Activated naive CD8-positive, alpha-beta T cell treated with anti-CD3 and anti-CD28 coated beads for 36 hours (primary cell): ENCODE data around the gene LIMS4. TPM values are rescaled to one million over a fixed set of nuclear protein-coding genes. Genes with fewer than 3 reads are reported as not detected.
"Not testable (repeated sequence)": the region's sequence is repeated elsewhere in the genome, so short reads cannot be mapped to it uniquely, and the experiment has no call there.

Source experiments
- DNase-seq: peaks from one replicate; pipeline ENCODE4 v3.0.0; 2021
- H3K27ac Mint-ChIP-seq: one replicate; pipeline ENCODE4 v1.8.0; 2022; ENCODE audit warnings: mild to moderate bottlenecking, moderate library complexity, mixed read lengths
- H3K27me3 Mint-ChIP-seq: one replicate; pipeline ENCODE4 v1.8.0; 2022; ENCODE audit warnings: mild to moderate bottlenecking, mixed read lengths
- H3K36me3 Mint-ChIP-seq: one replicate; pipeline ENCODE4 v1.8.0; 2021; ENCODE audit warnings: mild to moderate bottlenecking, mixed read lengths
- H3K4me1 Mint-ChIP-seq: one replicate; pipeline ENCODE4 v1.8.0; 2021; ENCODE audit warnings: mixed read lengths
- H3K4me3 Mint-ChIP-seq: one replicate; pipeline ENCODE4 v1.8.0; 2022; ENCODE audit warnings: mild to moderate bottlenecking, moderate library complexity, mixed read lengths
- H3K9me3 Mint-ChIP-seq: one replicate; pipeline ENCODE4 v1.8.0; 2022; ENCODE audit warnings: mixed read lengths
- total RNA-seq, 2 experiments: library from RNA; stranded (reverse); gene quantifications; one replicate each; pipeline ENCODE4 v1.2.3, GENCODE V29; 2021

LIMS4 gene
- total RNA-seq, 2 experiments from 2014 or later, result 0.48 to 0.82 TPM

- not testable (repeated sequence) for DNase-seq, H3K4me1 Mint-ChIP-seq, H3K36me3 Mint-ChIP-seq, H3K4me3 Mint-ChIP-seq, H3K9me3 Mint-ChIP-seq, H3K27ac Mint-ChIP-seq, H3K27me3 Mint-ChIP-seq
Observed at GRCh38 chr2:110462458-110462857, 10.2 kb downstream of the LIMS4 start.

GRCh38 chr2:110460318-110460717, 12.3 kb downstream of the LIMS4 start:
- DNase-seq, H3K4me1 Mint-ChIP-seq, H3K9me3 Mint-ChIP-seq, H3K36me3 Mint-ChIP-seq, H3K27ac Mint-ChIP-seq, H3K4me3 Mint-ChIP-seq, H3K27me3 Mint-ChIP-seq: not testable (repeated sequence)

DNA sequence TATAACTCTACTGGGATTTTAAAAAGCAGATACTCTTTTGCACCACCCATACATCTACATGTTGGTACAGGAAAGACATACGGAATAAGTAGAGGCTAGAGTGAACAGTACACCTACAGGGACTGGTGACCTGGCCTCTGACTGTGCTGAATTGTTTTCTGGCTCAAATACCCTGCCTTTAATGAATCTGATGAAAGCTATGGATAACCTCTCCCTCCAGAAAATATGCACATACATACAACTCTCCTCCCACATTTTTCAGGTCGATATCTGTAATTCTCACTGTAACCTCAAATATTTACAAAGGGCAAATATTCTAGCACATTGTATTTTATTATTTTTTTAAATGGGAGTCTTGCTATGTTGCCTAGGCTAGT, 15.4 kb downstream of the LIMS4 start:
- H3K4me1 Mint-ChIP-seq, H3K36me3 Mint-ChIP-seq, H3K4me3 Mint-ChIP-seq, DNase-seq, H3K9me3 Mint-ChIP-seq, H3K27me3 Mint-ChIP-seq, H3K27ac Mint-ChIP-seq: not testable (repeated sequence)

- H3K27me3 Mint-ChIP-seq, H3K27ac Mint-ChIP-seq, H3K9me3 Mint-ChIP-seq, H3K36me3 Mint-ChIP-seq, DNase-seq, H3K4me1 Mint-ChIP-seq, H3K4me3 Mint-ChIP-seq: not testable (repeated sequence)
Observed at GRCh38 chr2:110456291-110457213, 16.1 kb downstream of the LIMS4 start.

GRCh38 chr2:110455080-110455670, 17.4 kb downstream of the LIMS4 start:
- not testable (repeated sequence) for H3K36me3 Mint-ChIP-seq, H3K4me3 Mint-ChIP-seq, H3K27ac Mint-ChIP-seq, H3K9me3 Mint-ChIP-seq, H3K27me3 Mint-ChIP-seq, H3K4me1 Mint-ChIP-seq, DNase-seq

DNA sequence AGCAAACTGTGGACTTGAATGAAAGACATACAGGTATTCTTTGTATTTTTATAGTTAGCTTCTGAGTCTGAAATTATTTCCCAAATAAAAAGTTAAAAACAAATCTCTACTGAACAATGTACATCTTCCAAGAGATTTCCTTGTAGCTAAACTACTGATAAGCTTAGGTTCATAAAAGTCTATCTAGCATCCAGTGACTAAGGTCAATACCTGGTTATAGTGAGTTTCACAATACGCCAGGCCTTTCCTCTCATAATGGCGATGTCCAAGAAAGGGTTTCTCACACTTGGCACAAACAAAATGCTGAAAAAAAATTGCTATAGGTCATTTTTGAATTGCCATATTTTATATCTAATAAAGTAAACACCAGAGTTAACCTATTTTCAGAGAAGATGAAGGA, 21.7 kb downstream of the LIMS4 start:
- not testable (repeated sequence) for H3K4me3 Mint-ChIP-seq, DNase-seq, H3K9me3 Mint-ChIP-seq, H3K36me3 Mint-ChIP-seq, H3K27me3 Mint-ChIP-seq, H3K4me1 Mint-ChIP-seq, H3K27ac Mint-ChIP-seq

GRCh38 chr2:110449127-110449947, 23.3 kb downstream of the LIMS4 start:
- H3K9me3 Mint-ChIP-seq, H3K36me3 Mint-ChIP-seq, H3K4me1 Mint-ChIP-seq, H3K27me3 Mint-ChIP-seq, H3K4me3 Mint-ChIP-seq, H3K27ac Mint-ChIP-seq, DNase-seq: not testable (repeated sequence)

- not testable (repeated sequence) for H3K27ac Mint-ChIP-seq, H3K4me3 Mint-ChIP-seq, DNase-seq, H3K4me1 Mint-ChIP-seq, H3K9me3 Mint-ChIP-seq, H3K27me3 Mint-ChIP-seq, H3K36me3 Mint-ChIP-seq
Observed at GRCh38 chr2:110446644-110447043, 26.0 kb downstream of the LIMS4 start.

- H3K27ac Mint-ChIP-seq, H3K27me3 Mint-ChIP-seq, H3K36me3 Mint-ChIP-seq, H3K9me3 Mint-ChIP-seq, H3K4me3 Mint-ChIP-seq, H3K4me1 Mint-ChIP-seq, DNase-seq: not testable (repeated sequence)
Observed at GRCh38 chr2:110443305-110444005, 29.2 kb downstream of the LIMS4 start.

- not testable (repeated sequence) for H3K4me3 Mint-ChIP-seq, H3K36me3 Mint-ChIP-seq, H3K9me3 Mint-ChIP-seq, DNase-seq, H3K27ac Mint-ChIP-seq, H3K27me3 Mint-ChIP-seq, H3K4me1 Mint-ChIP-seq
Observed at GRCh38 chr2:110441905-110442304, 30.7 kb downstream of the LIMS4 start.

DNA sequence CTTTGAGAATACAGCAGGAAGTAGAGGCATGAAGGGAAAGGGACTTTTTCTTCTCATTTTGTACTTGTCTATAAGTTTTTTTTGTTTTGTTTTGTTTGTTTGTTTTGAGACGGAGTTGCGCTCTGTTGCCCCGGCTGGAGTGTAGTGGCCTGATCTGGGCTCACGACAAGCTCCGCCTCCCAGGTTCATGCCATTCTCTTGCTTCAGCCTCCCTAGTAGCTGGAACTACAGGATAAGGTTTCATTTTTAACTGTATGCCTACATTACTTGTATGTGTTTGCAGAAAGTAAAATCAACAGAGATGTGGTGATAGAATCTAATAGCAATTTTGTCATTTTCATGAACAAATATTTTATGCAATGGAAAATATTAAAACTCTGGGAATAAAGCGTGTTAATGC, 38.1 kb downstream of the LIMS4 start:
- not testable (repeated sequence) for H3K27me3 Mint-ChIP-seq, H3K36me3 Mint-ChIP-seq, H3K4me1 Mint-ChIP-seq, H3K9me3 Mint-ChIP-seq, DNase-seq, H3K4me3 Mint-ChIP-seq, H3K27ac Mint-ChIP-seq

GRCh38 chr2:110425725-110426124, 46.9 kb downstream of the LIMS4 start:
- not testable (repeated sequence) for H3K27me3 Mint-ChIP-seq, H3K9me3 Mint-ChIP-seq, DNase-seq, H3K4me1 Mint-ChIP-seq, H3K27ac Mint-ChIP-seq, H3K36me3 Mint-ChIP-seq, H3K4me3 Mint-ChIP-seq

DNA sequence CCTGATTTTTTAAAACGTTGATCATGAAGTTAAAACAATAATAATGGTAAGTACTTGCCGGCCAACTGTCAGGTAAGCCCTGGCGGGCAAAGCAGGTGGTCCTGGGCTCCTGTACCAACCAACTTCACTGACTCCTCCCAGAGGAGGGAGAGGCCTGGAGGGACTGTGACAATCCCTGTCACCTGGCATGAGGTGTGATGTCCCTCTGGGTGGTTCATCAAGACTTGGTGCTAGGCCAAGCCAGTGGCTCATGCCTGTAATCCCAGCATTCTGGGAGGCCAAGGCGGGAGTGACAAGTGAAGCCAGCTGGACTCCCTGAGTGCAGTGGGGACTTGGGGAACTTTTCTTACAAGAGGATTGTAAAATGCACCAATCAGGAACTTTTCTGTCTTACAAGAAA, 48.2 kb downstream of the LIMS4 start:
- H3K4me3 Mint-ChIP-seq, DNase-seq, H3K36me3 Mint-ChIP-seq, H3K27ac Mint-ChIP-seq, H3K4me1 Mint-ChIP-seq, H3K27me3 Mint-ChIP-seq, H3K9me3 Mint-ChIP-seq: not testable (repeated sequence)

- H3K27ac Mint-ChIP-seq, DNase-seq, H3K36me3 Mint-ChIP-seq, H3K27me3 Mint-ChIP-seq, H3K4me3 Mint-ChIP-seq, H3K9me3 Mint-ChIP-seq, H3K4me1 Mint-ChIP-seq: not testable (repeated sequence)
Observed at GRCh38 chr2:110423574-110423962, 49.0 kb downstream of the LIMS4 start.
